Gastrocnemius medialis (tissue), 4 donors: ENCODE measurements around the gene MYOM1. TPM values are rescaled to one million over a fixed set of nuclear protein-coding genes. Genes with fewer than 3 reads are reported as not detected.
A peak's percentile ranks its signal among the peaks of the same experiment; 100 is the strongest.

Experiments
- ATAC-seq, 2 donors: fragments of 150-250 bp; one replicate each; pipeline ENCODE4 v1.9.1; 2016
- DNase-seq, 2 donors: peaks; one replicate each; pipeline ENCODE4 v3.0.0-alpha.2; 2019
- H3K27ac ChIP-seq, 4 donors: fragments of 200-600 bp; sonication (generic); 1 replicate in 1 of 4; 2 replicates in 3 of 4; pipeline ENCODE4 v1.5.1; 2016 to 2018; ENCODE audit warnings: mild to moderate bottlenecking in 2 of 4, moderate library complexity in 1 of 4
- H3K27me3 ChIP-seq, 3 donors: fragments of 200-600 bp; sonication (generic) in 2 of 3; 1 replicate in 1 of 3; 2 replicates in 2 of 3; pipeline versions ENCODE4 v1.5.1 to v1.6.0; 2016 to 2019; ENCODE audit warnings: mild to moderate bottlenecking in 1 of 3, moderate library complexity in 1 of 3
- H3K36me3 ChIP-seq, 2 donors: fragments of 200-600 bp; sonication (generic) in 1 of 2; one replicate each; pipeline ENCODE4 v1.5.1; 2017 to 2018
- H3K4me1 ChIP-seq, 2 donors: fragments of 200-600 bp; sonication (generic) in 1 of 2; one replicate each; pipeline ENCODE4 v1.5.1; 2016 to 2017; ENCODE audit warnings: mild to moderate bottlenecking in 2 of 2
- H3K4me3 ChIP-seq, 4 donors: fragments of 200-600 bp; sonication (generic) in 3 of 4; 1 replicate in 1 of 4; 2 replicates in 3 of 4; pipeline ENCODE4 v1.5.1; 2016 to 2019; ENCODE audit warnings: mild to moderate bottlenecking in 2 of 4
- H3K9me3 ChIP-seq, 3 donors: fragments of 200-600 bp; sonication (generic) in 2 of 3; 1 replicate in 1 of 3; 2 replicates in 2 of 3; pipeline ENCODE4 v1.5.1; 2016 to 2019
- POLR2A ChIP-seq, 2 donors: fragments of 450-650 bp; IDR thresholded peaks; one replicate each; pipeline ENCODE4 v1.6.1; 2017; ENCODE audit warnings: antibody characterized with exemption in 2 of 2, mild to moderate bottlenecking in 2 of 2, moderate library complexity in 2 of 2
- in situ Hi-C, 4 donors: fragments of 200-750 bp; cut with MboI; loops; one replicate each; pipeline versions ENCODE4 v1.15.0 to v1.8.0; 2017; ENCODE audit warnings: low sequenced_read_pairs in 4 of 4
- intact Hi-C: fragments of 100-400 bp; cut with DNase I; formaldehyde crosslinking; loops from one replicate; pipeline ENCODE4 v1.15.1; 2023; ENCODE audit warnings: low total_unique reads
- total RNA-seq, 4 donors: library from RNA; depleted of rRNA; stranded (reverse); fragments of >200 nt; gene quantifications; one replicate each; pipeline versions ENCODE4 v1.1.0 to v1.2.3, GENCODE V29; 2016
- TF ChIP-seq, protein P1 (sequence below), 5 experiments: fragments of 450-650 bp in 3 of 5; fragments of 200-600 bp in 2 of 5; sonication (generic) in 2 of 5; IDR thresholded peaks in 4 of 5; conservative IDR thresholded peaks in 1 of 5; 1 replicate in 4 of 5; 2 replicates in 1 of 5; pipeline ENCODE4 v1.5.1; 2016 to 2019; ENCODE audit warnings: antibody characterized with exemption in 5 of 5, mild to moderate bottlenecking in 3 of 5, moderate library complexity in 3 of 5

MYOM1 gene
- total RNA-seq, 4 donors from 2014 or later: 245 to 307 (median 273) TPM

GRCh38 chr18:3062798-3063680 lies 156.7 kb downstream of the MYOM1 start:
- Histone ChIP-seq H3K4me1 (peaks cover 3 to 5% of the 10 kb centered on the region in 2 donors), H3K27ac (peak overlapping the region in 1 of 4 donors; percentile 71), H3K36me3 (peaks cover 0 to 17% of the 10 kb centered on the region in 2 donors), H3K9me3 (no peaks in the 10 kb centered on the region), H3K27me3 (no peaks in the 10 kb centered on the region), H3K4me3 (no peak overlapping the region)
- intact Hi-C loops (loop anchor here (1.0 to 2.0 kb wide), 2 partner anchors 50 to 131 kb away; partner anchors contain the start of gene LPIN2), in situ Hi-C loops (loop anchor here in 1 of 4 donors (5.0 kb wide), 1 partner anchor 126 kb away; no protein-coding TSS in a partner anchor)
- TF ChIP-seq POLR2A (IDR thresholded peaks at IDR 0.05): no peak
- TF ChIP-seq, protein P1, sequence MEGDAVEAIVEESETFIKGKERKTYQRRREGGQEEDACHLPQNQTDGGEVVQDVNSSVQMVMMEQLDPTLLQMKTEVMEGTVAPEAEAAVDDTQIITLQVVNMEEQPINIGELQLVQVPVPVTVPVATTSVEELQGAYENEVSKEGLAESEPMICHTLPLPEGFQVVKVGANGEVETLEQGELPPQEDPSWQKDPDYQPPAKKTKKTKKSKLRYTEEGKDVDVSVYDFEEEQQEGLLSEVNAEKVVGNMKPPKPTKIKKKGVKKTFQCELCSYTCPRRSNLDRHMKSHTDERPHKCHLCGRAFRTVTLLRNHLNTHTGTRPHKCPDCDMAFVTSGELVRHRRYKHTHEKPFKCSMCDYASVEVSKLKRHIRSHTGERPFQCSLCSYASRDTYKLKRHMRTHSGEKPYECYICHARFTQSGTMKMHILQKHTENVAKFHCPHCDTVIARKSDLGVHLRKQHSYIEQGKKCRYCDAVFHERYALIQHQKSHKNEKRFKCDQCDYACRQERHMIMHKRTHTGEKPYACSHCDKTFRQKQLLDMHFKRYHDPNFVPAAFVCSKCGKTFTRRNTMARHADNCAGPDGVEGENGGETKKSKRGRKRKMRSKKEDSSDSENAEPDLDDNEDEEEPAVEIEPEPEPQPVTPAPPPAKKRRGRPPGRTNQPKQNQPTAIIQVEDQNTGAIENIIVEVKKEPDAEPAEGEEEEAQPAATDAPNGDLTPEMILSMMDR (IDR thresholded peaks at IDR 0.05 in 4 of 5, conservative IDR thresholded peaks at IDR 0.05 in 1 of 5): peak; percentile 54 to 84 (median 63)
- DNase-seq (peak; percentile 36 to 54), ATAC-seq (peak; percentile 69 to 72)

DNA sequence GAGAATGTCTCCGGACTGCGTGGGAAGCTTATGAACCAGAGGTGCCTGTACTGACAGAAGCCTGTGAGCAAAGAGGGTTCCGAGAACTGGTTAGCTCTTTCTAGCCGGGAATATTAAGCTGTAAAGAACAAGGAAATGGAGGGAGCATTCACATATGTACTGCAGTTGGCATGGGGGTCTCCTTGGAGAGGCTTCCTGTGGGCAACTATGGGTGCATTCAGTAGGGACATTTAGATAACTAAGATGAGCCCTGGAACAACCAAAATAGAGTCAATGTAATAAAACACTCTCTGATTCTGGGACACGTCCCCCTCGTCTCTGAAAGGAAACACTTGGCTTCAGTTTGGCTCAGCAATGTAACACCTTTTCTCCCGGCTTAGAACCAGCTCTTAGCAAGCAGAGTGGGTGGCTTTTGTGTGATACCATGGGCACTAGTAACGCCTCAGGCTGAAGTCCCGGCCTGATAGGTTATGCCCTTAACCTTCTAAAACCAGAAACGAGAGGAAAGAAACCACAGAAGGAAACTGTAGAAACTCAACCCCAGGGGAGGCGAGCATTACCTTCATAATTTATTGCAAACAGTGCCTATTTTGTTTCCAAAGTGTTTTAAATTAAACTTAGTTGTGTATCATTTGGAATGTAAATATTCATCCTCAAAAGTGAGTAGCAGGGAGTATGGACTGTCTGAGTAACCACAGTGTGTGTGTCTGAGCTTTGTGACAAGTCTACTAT lies 158.0 kb downstream of the MYOM1 start:
- ATAC-seq: no peak
- DNase-seq: no peak
- Histone ChIP-seq H3K27ac (peak overlapping the region in 2 of 4 donors; percentile 59 to 71), H3K27me3 (no peaks in the 10 kb centered on the region), H3K4me1 (peaks cover 3 to 5% of the 10 kb centered on the region in 2 donors), H3K36me3 (peaks cover 0 to 5% of the 10 kb centered on the region in 2 donors), H3K9me3 (no peaks in the 10 kb centered on the region), H3K4me3 (no peak overlapping the region)
- intact Hi-C loops (loop anchor here (2.0 kb wide), 1 partner anchor 49 kb away; the partner anchor contains the start of gene LPIN2), in situ Hi-C loops (loop anchor here in 1 of 4 donors (5.0 kb wide), 1 partner anchor 124 kb away; no protein-coding TSS in a partner anchor)
- no peak for TF ChIP-seq POLR2A (IDR thresholded peaks at IDR 0.05)
- TF ChIP-seq, protein P1 (IDR thresholded peaks at IDR 0.05 in 4 of 5, conservative IDR thresholded peaks at IDR 0.05 in 1 of 5): no peak

DNA sequence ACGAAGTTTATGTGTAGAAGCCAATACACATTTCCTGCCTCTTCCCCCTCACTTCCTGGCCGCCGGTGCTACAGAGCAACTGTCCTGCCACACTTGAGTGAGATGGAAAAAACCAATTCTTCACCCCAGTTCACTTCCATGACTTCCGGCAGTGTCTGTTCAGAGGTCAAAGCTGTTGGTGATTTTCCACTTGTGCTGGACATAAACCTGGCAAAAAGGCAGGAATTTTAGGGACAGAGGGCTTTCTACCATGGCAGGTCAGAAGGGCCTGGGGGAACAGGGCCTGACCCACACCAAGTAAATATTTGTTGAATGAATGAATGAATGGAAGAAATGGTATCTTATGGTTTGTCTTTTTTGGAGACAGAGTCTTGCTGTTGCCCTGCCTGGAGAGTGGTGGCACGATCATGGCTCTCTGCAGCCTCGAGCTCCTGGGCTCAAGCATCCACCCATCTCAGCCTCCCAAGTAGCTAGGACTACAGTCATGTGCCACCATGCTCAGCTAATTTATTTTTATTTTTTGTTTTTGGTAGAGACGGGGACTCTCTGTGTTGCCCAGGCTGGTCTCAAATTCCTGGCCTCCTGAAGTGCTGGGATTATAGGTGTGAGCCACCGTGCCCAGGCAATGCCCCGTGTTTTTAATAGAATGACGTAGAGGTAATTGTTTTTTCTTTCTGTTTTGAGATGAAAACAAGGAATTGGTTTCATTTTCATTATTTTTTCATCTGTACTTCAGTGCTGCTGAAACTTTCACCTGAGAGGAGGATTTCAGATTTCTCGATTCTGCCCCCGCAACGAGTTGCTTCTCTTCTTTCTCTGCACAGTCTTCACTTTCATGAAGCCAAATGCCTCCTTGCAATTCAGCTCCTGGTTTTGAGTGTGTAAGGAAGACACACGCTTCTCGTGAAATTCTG lies 158.8 kb downstream of the MYOM1 start:
- H3K4me1 ChIP-seq: peaks cover 3 to 5% of the 10 kb centered on the region in 2 donors
- TF ChIP-seq, protein P1 (IDR thresholded peaks at IDR 0.05 in 4 of 5, conservative IDR thresholded peaks at IDR 0.05 in 1 of 5): no peak
- TF ChIP-seq POLR2A (IDR thresholded peaks at IDR 0.05): no peak
- H3K27ac ChIP-seq: peak overlapping the region in 3 of 4 donors; percentile 47 to 71 (median 59)
- intact Hi-C loops (no loop called here), in situ Hi-C loops (loop anchor here in 1 of 4 donors (5.0 kb wide), 1 partner anchor 124 kb away; no protein-coding TSS in a partner anchor)
- DNase-seq (no peak), ATAC-seq (peak; percentile 2 to 36)
- H3K27me3 ChIP-seq: no peaks in the 10 kb centered on the region
- no peaks in the 10 kb centered on the region for H3K36me3 ChIP-seq
- H3K4me3 ChIP-seq: no peak overlapping the region
- H3K9me3 ChIP-seq: no peaks in the 10 kb centered on the region

GRCh38 chr18:3059272-3059671 lies 160.5 kb downstream of the MYOM1 start:
- Histone ChIP-seq H3K4me1 (peaks cover 3 to 8% of the 10 kb centered on the region in 2 donors), H3K36me3 (no peaks in the 10 kb centered on the region), H3K27ac (peak overlapping the region in 2 of 4 donors; percentile 41 to 71), H3K27me3 (no peaks in the 10 kb centered on the region), H3K4me3 (no peak overlapping the region), H3K9me3 (no peaks in the 10 kb centered on the region)
- intact Hi-C loops (no loop called here), in situ Hi-C loops (loop anchor here in 2 of 4 donors (5.0 kb wide), 1 partner anchor 127 kb away; no protein-coding TSS in a partner anchor)
- ATAC-seq (no peak), DNase-seq (no peak)
- TF ChIP-seq, protein P1 (IDR thresholded peaks at IDR 0.05 in 4 of 5, conservative IDR thresholded peaks at IDR 0.05 in 1 of 5): no peak
- no peak for TF ChIP-seq POLR2A (IDR thresholded peaks at IDR 0.05)
